GM19043 (cell line): ENCODE results near the gene ZNF275.
"Not testable (repeated sequence)": the region's sequence is repeated elsewhere in the genome, so short reads cannot be mapped to it uniquely, and the experiment has no call there.

Experiments used
- ATAC-seq: cut with Tn5 transposase; IDR thresholded peaks from one replicate; pipeline ENCODE4 v1.9.1; 2021; ENCODE audit warnings: low read depth; ENCODE audit not compliant: unreplicated experiment

Gene ZNF275

GRCh38 chrX:153382563-153383482, 48.9 kb downstream of the ZNF275 start:
- ATAC-seq, result no peak

- no peak for ATAC-seq
These were observed 50.4 kb downstream of the ZNF275 start for GRCh38 chrX:153384390-153384789.

GRCh38 chrX:153384973-153385372, 51.0 kb downstream of the ZNF275 start:
- ATAC-seq, result not testable (repeated sequence)

GRCh38 chrX:153386097-153386496, 52.1 kb downstream of the ZNF275 start:
- ATAC-seq, result no peak

- ATAC-seq, result no peak
These were observed 53.4 kb downstream of the ZNF275 start for GRCh38 chrX:153387345-153387744.

- no peak for ATAC-seq
These were observed 54.2 kb downstream of the ZNF275 start for GRCh38 chrX:153387987-153388721.

GRCh38 chrX:153388722-153389459, 54.9 kb downstream of the ZNF275 start:
- no peak for ATAC-seq

- ATAC-seq, result not testable (repeated sequence)
These were observed 55.5 kb downstream of the ZNF275 start for GRCh38 chrX:153389460-153389768.

GRCh38 chrX:153392642-153393321, 58.8 kb downstream of the ZNF275 start:
- no peak for ATAC-seq

- ATAC-seq, result no peak
These were observed 60.7 kb downstream of the ZNF275 start for GRCh38 chrX:153394612-153395011.

GRCh38 chrX:153395613-153396319, 61.8 kb downstream of the ZNF275 start:
- ATAC-seq, result no peak

- no peak for ATAC-seq
These were observed 62.6 kb downstream of the ZNF275 start for GRCh38 chrX:153396320-153397195.

- no peak for ATAC-seq
These were observed 63.5 kb downstream of the ZNF275 start for GRCh38 chrX:153397256-153397960.

GRCh38 chrX:153398275-153398960, 64.5 kb downstream of the ZNF275 start:
- ATAC-seq, result no peak

GRCh38 chrX:153400146-153401132, 66.5 kb downstream of the ZNF275 start:
- ATAC-seq, result no peak

- ATAC-seq, result no peak
These were observed 67.3 kb downstream of the ZNF275 start, which contains the start of gene PNMA6E for GRCh38 chrX:153401133-153401764. PNMA6E (minus strand) TSS chrX:153401350; CDS start chrX:153398849, 2,501 bp downstream.
